SW 1271 (cell line): ENCODE measurements around the gene CEACAM19.
"Not testable (repeated sequence)": the region's sequence is repeated elsewhere in the genome, so short reads cannot be mapped to it uniquely, and the experiment has no call there.

Experiments
- DNase-seq, 2 experiments: peaks; one replicate each; lab custom pipeline; 2025; lab: John Stamatoyannopoulos, UW

Gene CEACAM19

DNA sequence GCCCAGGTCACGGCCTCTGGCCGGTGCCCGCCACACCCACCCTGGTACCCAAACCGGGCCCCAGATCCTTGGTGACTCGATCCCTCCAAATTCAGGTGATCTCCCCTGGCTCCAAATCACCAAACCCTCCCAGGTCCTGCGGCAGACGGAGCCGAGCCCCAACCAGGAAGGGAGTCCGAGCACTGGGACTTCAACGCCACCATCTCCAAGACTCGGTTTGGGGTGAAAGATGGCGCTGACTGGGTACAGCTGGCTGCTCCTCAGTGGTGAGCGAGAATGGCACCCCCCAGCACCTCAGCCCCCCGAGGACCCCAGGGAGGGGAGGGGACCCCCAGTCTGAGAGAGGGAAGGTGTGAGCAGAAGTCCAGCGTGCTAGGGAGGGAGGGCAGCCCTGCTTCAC, 29.9 kb downstream of the CEACAM19 start:
- DNase-seq, result no peak

DNA sequence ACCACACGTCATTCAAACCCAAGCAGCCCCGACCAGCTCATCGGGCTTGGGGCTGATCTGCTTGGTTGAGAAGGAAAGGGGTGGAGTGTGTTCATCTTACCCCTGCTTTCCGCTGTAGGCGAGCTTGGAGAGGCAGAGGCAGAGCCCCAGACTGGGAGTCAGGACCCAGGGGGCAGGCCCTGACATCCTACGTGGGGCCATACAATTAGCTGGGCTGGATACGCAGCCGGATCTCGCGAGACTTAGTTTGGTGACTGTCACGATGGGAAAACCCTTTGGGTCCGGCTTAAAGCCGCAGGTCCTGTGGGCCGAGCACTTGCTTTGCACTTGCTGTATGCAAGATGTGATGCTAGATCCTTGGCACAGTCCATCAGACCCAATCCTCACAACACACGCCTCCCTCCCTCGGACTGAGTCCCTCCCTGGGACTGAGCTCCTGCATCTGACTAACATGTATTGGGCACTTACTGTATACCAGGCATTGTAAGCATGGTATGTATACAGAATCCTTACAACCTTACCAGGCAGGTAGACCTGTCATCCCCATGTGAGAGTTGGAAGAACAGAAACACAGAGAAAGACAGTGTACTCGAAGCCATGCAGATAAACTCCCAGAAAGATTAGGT, 31.4 kb downstream of the CEACAM19 start:
- no peak for DNase-seq

DNA sequence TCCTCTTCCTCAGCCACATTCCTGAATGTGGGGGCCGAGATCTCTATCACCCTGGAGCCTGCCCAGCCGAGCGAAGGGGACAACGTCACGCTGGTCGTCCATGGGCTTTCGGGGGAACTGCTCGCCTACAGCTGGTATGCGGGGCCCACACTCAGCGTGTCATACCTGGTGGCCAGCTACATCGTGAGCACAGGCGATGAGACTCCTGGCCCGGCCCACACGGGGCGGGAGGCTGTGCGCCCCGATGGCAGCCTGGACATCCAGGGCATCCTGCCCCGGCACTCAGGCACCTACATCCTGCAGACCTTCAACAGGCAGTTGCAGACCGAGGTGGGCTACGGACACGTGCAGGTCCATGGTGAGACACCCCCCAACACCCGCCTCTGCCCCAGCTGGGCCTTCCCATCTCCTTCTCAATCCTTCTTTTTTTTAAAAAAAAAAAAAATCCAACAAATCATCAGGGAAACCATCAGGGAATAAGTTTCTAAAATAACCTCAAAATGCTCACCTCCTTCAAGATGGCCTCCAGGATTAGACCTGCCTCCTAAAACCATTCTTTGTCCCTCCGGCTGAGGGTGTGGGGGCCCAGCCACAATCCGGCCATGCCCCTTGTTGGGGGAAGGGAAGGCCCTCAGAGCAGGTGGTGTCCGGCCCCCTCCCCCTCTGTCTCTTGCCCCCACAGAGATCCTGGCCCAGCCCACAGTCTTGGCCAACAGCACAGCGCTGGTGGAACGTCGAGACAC, 32.2 kb downstream of the CEACAM19 start:
- DNase-seq, result no peak

DNA sequence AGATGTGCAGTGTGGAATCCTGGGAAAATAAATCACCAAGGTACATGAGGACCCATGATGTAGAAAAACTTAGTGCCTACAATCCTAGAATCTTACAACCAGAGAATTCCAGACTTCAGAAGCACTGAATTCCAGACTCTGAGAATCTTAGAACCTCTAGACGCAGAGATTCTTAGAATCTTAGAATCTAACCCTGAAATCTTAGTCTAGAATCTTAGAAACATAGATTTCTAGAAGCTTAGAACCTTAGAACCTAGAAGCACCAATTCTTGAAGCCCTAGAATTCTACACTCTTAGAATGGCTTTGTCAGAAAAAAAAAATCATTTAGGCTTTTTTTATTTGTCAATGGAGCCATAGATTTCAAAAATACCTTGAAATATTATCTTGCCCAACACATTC, 33.7 kb downstream of the CEACAM19 start:
- DNase-seq, result no peak

DNA sequence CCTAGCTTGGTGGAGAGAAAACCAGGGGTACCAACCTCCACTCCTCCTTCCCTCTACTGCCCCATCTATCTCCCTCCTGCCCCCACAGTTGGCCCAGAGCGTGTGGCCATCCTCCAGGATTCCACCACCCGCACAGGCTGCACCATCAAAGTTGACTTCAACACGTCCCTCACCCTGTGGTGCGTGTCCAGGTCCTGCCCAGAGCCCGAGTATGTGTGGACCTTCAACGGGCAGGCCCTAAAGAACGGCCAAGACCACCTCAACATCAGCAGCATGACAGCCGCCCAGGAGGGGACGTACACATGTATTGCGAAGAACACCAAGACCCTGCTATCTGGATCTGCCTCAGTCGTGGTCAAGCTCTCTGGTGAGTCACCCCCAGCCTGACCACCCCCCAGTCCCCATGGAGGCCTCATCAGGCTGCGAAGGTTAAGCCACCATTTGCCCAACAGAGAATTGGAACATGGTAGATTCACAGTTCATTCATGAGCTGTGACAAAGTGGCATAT, 34.3 kb downstream of the CEACAM19 start:
- no peak for DNase-seq

DNA sequence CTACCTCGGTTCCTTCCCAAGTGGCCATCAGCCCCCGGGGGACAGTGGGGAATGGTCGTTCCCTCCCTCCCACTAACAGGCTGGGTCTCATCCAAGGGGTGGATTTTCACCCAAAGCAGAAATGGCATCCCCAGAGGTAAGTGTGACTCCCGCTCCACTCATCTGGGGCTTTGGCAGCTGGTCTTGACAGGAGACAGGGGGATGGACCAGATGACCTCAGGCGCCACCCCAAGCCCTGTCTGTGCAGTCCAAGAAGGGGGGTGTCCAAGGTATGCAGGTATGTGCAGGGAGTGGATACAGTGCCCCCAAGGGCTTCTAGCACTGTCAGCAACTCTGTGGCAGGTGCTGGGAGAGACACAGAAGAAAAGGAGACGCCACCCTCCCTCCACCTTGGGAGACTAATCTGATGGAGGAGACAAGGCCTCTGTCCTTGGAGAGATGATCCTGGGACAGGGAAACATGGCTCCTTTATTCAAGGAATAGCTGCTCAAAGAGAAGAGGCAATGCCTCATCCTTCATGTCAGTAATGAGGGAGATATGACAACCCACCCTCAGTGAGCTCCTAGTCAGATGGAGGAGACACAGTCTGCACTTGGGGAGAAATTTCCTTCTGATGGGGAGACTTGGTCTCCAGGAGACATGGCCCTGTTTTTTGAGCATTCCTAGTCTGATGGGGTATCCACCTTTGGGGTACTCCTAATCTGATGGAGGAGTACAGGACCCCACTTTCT, 35.4 kb downstream of the CEACAM19 start:
- DNase-seq, result no peak

DNA sequence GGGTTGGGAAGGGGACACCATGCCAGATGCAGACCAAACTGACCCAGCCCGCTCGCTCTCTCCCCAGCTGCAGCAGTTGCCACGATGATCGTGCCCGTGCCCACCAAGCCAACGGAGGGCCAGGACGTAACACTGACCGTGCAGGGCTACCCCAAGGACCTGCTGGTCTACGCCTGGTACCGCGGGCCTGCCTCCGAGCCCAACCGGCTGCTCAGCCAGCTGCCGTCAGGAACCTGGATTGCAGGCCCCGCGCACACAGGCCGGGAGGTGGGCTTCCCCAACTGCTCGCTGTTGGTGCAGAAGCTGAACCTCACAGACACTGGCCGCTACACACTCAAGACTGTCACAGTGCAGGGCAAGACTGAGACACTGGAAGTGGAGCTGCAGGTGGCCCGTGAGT, 36.5 kb downstream of the CEACAM19 start:
- DNase-seq, result no peak

DNA sequence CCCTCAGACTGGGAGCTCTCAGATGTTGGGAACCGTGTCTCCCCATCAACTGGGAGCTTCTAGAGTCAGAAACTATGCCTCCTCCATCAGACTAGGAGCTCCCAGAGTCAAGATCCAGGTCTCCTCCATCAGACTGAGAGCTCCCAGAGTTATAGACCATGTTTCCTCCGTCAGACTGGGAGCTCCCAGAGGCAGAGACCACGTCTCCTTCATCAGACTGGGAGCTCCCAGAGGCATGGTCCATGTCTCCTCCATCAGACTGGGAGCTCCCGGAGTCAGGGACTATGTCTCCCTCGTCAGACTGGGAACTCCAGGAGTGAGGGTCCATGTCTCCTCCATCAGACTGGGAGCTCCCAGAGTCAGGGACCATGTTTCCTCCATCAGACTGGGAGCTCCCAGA, 37.7 kb downstream of the CEACAM19 start:
- no peak for DNase-seq

DNA sequence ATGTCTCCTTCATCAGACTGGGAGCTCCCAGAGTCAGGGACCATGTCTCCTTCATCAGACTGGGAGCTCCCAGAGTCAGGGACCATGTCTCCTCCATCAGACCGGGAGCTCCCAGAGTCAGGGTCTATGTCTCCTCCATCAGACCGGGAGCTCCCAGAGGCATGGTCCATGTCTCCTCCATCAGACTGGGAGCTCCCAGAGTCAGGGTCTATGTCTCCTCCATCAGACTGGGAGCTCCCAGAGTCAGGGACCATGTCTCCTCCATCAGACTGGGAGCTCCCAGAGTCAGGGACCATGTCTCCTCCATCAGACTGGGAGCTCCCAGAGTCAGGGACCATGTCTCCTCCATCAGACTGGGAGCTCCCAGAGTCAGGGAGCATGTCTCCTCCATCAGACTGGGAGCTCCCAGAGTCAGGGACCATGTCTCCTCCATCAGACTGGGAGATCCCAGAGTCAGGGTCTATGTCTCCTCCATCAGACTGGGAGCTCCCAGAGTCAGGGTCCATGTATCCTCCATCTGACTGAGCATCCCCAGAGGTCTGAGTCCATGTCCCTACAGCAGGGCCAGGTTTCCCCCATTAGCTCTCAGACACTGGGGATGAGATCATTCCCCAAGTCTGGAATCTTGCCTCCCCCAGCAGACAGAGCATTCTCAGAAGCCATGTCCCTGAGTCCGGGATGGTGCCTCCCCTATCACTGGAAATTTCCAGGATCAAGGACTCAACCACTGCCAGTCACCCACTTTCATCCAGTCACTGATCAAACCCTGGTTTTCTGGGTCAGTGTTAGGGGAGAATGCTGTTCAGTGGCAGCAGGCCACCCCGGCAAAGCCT, 38.4 kb downstream of the CEACAM19 start:
- not testable (repeated sequence) for DNase-seq

DNA sequence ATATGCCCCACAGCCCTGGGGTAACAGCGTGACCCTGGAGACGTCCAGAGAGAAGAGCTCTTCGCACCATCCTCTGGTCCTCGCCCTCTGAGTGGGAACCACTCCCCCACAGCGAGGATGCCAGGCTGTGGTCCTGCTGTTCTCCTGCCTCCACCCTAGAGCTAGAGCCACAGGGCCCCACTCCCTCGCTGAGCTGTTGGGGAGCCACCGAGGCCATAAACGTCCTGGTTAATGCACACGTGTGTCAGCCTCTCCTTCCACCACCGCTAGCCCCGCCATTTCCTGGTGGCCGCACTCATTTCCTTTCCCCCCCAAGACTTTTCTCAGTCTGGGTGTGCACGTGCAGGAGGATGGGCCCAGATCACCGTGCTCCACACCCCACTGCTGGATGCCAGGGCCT, 39.2 kb downstream of the CEACAM19 start:
- DNase-seq, result no peak

DNA sequence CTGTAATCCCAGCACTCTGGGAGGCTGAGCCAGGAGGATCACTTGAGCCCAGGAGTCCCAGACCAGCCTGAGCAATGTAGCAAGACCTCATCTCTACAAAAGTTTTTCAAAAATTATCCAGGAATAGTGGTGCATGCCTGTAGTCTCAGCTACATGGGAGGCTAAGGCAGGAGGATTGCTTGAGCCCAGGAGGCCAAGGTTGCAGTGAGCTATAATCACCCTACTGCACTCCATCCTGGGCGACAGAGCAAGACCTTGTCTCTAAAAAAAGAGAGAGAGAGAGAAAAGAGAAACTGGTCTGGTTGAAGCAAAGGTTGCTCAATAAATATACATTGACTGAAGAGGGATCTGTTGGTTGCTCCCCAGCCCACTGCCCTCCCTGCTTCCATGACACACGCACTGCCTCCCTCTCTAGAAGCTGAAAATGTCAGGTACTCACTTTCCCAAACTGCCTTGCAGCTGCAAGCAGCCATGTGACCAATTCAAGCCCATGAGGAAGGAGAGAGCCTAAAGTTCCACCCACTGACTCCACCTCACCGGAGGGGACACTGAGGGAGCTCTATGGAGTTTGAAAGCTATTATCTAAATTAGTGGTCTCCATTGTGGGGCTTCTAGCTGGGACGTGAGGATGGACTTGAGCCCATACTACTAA, 41.7 kb downstream of the CEACAM19 start:
- DNase-seq, result no peak

DNA sequence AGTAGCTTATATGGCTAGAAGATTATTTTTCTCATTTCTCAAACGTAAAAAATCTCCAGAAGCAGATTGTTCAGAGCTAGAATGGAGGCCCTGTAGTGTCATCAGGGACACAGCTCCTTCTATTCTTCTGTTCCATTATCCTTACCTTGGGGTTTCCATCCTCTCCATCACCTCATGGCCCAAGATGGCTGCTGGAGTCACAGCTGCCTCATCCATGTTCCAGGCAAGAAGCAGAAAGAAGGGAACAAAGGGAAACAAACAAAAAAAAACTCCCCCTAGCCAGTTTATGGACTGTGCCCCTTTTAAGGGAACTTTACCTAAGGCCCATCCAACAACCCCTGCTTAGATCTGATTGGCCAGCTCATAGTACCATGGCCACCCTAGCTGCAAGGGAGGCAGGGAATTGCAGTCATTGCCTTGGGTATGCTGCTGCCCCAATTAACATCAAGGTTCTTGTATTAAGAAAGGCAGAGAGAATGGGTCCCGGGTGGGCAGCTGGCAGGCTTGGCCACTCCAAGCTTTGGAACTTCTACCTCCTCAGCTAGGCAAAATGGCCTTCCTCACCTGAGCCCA, 43.4 kb downstream of the CEACAM19 start:
- no peak for DNase-seq

DNA sequence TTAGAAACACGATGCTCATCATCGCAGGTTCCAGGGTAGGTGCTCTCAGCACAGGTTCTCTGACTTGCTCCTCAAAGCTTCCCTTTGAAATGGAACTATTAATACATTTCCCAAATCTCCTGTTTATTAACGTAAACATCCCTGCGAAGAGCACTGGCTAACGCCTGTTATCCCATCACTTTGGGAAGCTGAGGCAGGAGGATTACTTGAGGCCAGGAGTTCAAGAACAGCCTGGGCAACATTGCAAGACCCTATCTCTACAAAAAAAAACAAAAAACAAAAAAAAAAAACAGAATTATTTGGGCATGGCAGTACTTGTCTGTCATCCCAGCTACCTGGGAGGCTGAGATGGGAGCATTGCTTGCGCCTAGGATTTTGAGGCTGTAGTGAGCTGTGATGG, 46.3 kb downstream of the CEACAM19 start:
- DNase-seq, result no peak

DNA sequence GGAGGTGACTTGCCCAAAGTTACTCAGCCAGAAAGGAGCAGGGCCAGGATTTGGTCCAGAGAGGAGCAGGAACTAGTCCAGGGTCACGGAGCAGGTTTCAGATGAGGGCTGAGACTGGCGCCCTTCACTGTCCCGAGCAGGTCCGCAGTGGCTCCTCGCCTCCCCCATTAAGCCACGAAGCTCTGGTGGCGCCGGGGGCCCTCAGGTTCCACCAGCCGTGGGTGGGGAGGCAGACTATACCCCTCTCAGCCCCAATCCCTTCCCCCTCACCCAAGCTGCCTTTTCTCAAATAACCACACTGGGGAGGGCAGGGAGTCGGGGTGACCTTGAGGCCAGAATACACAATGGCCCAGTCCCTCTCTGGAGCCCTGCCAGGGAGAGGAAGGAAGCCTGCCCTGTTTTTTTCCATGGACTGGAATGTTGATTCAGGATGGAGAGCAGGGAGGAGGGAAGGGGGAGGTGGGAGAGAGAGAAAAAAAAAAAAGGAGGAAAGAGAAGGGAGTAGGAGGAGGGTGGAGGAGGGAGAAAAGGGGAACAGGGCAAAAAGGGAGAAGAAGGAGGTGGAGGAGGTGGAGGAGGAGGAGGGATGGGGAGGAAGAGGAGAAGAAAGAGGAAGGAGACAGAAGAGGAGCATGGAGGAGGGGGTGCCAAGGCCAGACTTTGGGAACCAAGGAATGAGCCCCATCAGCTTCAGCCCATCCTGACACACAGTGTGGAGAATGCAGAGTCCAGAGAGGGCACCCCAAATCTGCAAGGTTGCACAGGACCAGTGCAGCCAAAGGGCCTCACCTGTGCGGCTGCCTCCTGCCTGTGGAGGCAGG, 47.4 kb downstream of the CEACAM19 start:
- peak in 1 of 2 experiments; percentile 27 for DNase-seq

DNA sequence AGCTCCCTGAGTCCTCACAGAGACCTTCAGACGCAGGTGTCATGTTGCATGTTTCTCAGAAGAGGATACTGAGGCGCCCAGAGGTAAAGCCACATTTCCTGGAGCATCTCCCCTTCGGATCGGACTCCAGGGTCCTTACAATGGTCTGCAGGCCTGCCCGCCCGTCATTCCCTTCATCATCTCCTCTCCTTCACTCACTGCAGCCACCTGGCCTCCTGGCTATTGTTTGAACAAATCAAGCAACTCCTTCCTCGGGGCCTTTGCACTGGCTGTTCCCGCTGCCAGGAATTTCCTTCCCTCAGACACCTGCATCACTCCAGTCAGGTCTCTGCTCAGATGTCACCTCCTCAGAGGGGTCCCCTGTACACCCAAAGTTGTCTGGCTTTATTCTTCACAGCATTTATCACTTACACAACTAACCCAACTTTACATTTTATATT, 48.0 kb downstream of the CEACAM19 start:
- no peak for DNase-seq

DNA sequence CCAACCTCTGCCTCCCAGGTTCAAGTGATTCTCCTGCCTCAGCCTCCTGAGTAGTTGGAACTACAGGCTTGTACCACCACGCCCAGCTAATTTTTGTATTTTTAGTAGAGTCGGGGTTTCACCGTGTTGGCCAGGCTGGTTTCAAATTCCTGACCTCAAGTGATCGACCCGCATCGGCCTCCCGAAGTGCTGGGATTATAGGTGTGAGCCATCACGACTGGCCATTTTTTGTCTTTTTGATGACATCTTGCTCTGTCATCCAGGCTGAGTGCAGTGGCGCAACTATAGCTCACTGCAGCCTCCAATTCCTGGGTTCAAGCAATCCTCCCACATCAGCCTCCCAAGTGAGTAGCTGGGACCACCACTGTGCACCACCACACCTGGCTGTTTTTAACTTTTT, 49.1 kb downstream of the CEACAM19 start:
- not testable (repeated sequence) for DNase-seq

DNA sequence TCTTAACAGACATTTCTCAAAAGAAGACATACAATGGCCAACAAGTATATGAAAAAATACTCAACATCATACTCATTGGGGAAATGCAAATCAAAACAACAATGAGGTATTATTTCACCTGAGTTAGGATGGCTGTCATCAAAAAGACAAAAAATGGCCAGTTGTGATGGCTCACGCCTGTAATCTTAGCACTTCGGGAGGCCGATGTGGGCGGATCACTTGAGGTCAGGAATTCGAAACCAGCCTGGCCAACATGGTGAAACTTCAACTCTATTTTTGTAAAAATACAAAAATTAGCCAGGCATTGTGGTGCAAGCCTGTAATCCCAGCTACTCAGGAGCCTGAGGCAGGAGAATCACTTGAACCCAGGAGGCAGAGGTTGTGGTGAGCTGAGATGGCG, 49.7 kb downstream of the CEACAM19 start:
- DNase-seq, result no peak

DNA sequence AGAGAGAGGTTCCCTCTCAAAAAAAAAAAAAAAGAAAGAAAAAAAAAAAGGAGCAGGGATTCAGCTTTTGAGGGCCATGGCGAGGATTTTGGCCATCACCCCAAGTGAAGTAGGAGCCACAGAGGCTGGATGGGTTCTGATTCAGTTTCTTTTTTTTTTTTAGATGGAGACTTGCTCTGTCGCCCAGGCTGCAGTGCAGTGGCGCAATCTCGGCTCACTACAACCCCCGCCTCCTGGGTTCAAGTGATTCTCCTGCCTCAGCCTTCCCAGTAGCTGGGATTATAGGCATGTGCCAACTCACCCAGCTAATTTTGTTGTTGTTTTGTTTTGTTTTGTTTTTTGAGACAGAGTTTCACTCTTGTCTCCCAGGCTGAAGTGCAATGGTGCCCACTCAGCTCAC, 50.1 kb downstream of the CEACAM19 start:
- not testable (repeated sequence) for DNase-seq

DNA sequence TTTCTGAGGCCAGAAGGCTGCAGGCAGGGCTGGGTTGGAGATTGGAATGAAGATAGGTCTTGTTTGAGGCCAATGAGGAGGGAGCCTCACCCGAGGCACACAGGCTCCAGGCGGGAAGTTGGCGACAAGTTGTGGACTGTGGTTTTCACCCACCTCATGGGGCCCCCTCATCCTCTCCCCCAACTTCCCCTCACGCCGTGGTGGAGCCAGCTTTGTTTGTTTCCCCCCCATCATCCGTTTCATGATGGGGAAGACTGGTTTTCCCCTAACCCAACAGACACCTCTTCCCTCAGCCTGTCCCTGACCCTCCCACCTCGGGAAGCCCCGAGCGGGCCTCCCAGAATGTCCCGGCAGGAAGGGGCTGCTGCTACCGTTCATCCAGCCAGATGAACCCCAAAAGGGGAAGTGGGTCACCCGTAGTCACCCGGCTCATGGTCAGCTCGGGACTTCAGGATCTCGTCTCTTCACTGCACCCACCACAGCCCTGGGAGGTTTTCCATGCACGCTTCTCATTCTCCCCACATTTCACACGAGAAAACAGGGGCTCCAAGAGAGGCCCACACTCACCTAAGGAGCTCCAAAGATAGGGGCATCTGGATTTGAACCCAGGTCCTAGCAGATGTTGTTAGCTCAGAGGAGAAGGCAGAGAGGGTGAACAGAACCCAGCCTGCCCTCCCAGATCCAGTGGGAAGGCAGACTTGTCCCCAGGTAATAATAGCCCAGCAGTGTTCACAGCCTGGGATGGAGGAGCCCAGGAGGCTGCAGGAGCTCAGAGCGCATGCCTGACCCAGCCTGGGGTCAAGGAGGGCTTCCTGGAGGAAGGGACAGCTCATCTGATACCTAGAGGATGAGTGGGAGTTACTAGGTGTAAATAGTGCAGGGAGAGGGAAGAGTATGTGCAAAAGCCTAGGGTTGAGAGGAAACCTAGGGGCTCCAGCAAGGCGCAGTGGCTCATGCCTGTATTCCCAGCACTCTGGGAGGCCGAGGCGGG, 51.1 kb downstream of the CEACAM19 start:
- no peak for DNase-seq
